TTC549 (cell line): ENCODE measurements around the gene GAGE10.
"Not testable (repeated sequence)": the region's sequence is repeated elsewhere in the genome, so short reads cannot be mapped to it uniquely, and the experiment has no call there.

ENCODE experiments used
- FAIRE-seq: peaks from 2 replicates; lab custom pipeline; 2012; peaks lifted over from hg19 to GRCh38; lab: Jason Lieb, UNC

Gene GAGE10

GRCh38 chrX:49330421-49330820 lies 27.0 kb downstream of the GAGE10 start:
- not testable (repeated sequence) for FAIRE-seq

DNA sequence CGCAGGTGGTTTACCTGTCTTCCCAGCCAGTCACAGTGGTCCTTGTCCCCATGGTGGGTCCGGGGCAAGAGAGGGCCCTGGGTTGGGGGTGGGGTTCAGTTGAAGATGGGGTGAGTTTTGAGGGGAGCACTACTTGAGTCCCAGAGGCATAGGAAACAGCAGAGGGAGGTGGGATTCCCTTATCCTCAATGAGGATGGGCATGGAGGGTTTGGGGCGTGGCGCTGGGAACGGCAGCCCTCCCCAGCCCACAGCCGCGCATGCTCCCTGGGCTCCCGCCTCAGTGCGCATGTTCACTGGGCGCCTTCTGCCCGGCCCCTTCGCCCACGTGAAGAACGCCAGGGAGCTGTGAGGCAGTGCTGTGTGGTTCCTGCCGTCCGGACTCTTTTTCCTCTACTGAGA lies 27.8 kb downstream of the GAGE10 start, which contains the start of gene GAGE13:
Gene GAGE13, plus strand, starts transcription at position 301 of the 400 bp plus-strand sequence. CDS start 1,156 bp downstream, outside the sequence.
- not testable (repeated sequence) for FAIRE-seq

GRCh38 chrX:49331841-49332240 lies 28.4 kb downstream of the GAGE10 start:
- not testable (repeated sequence) for FAIRE-seq

GRCh38 chrX:49341449-49341848 lies 38.0 kb downstream of the GAGE10 start:
- FAIRE-seq = not testable (repeated sequence)

DNA sequence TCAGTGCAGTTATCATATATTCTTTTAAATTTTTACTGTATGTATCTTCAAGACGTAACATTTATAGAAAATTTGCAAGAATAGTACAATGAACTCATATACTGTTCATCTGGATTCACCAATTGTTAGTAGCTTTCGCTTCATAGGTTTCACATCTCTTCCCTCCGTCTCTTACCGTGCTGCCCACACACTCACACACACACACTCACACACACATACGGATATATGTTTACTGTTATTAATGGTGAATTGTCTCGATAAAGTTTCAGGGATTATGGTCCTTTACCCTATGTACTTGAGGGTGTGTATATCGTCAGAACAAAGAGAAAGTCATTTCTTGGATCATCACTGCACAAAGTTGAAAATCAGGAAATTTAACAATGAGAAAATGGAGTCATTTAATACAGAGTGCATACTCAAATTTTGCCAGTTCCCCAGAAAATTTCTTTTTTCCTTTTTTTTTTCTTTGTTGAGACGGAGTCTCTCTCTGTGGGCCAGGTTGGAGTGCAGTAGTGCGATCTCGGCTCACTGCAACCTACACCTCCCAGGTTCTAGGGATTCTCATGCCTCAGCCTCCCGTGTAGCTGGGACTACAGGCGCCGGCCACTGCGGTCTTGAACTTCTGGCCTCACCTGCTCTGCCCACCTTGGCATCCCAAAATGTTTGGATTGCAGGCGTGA lies 41.2 kb downstream of the GAGE10 start:
- not testable (repeated sequence) for FAIRE-seq

DNA sequence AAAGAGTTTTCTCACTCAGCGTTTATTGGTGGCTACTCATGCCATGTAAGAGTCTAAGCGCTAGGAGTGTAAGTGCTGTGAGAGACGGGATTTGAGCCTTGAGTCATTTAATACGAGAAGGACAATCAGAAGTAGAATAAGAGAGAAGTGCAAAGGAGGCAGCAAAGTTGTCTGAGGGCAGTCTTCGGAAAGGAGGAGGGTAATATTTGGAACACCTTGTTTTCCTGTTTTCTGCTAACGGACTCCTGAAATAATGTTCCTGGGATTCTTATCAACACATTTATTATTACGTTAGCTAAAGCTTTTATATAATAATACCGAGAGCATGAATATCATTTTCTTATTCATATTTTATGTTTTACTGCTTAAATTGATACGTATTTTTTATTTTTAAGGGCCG lies 42.0 kb downstream of the GAGE10 start:
- not testable (repeated sequence) for FAIRE-seq

GRCh38 chrX:49346150-49346549 lies 42.7 kb downstream of the GAGE10 start:
- not testable (repeated sequence) for FAIRE-seq
